Stimulated activated CD8-positive, alpha-beta memory T cell treated with anti-CD3 and anti-CD28 coated beads, Interleukin-12 subunit alpha, Interleukin-12 subunit beta, amount 100 ng/mL, for 4 hours (primary cell): ENCODE measurements around the gene CSF3.
"Not testable (repeated sequence)": the region's sequence is repeated elsewhere in the genome, so short reads cannot be mapped to it uniquely, and the experiment has no call there.

Experiments
- DNase-seq: peaks from one replicate; pipeline ENCODE4 v3.0.0-alpha.2; 2020; ENCODE audit warnings: low read depth

The CSF3 gene

GRCh38 chr17:39997543-39997942, 17.7 kb upstream of the CSF3 start:
- DNase-seq, result no peak

- no peak for DNase-seq
These were observed 16.2 kb upstream of the CSF3 start for GRCh38 chr17:39999067-39999466.

- no peak for DNase-seq
These were observed 15.1 kb upstream of the CSF3 start for GRCh38 chr17:40000161-40000560.

GRCh38 chr17:40001335-40001734, 13.9 kb upstream of the CSF3 start:
- DNase-seq, result not testable (repeated sequence)

- no peak for DNase-seq
These were observed 11.2 kb upstream of the CSF3 start for GRCh38 chr17:40004072-40004471.

- no peak for DNase-seq
These were observed 10.5 kb upstream of the CSF3 start for GRCh38 chr17:40004712-40005111.

GRCh38 chr17:40005520-40005919, 9.7 kb upstream of the CSF3 start:
- DNase-seq, result no peak

GRCh38 chr17:40010946-40011500, 4.2 kb upstream of the CSF3 start:
- not testable (repeated sequence) for DNase-seq

GRCh38 chr17:40012017-40012647, 3.1 kb upstream of the CSF3 start:
- DNase-seq, result not testable (repeated sequence)

GRCh38 chr17:40014375-40014980, 762 bp upstream of the CSF3 start:
- no peak for DNase-seq

GRCh38 chr17:40015998-40016985, 1.1 kb downstream of the CSF3 start:
- no peak for DNase-seq

- DNase-seq, result no peak
These were observed 2.3 kb downstream of the CSF3 start for GRCh38 chr17:40017422-40018080.

GRCh38 chr17:40018211-40019121, 3.2 kb downstream of the CSF3 start:
- DNase-seq, result no peak

GRCh38 chr17:40019140-40019991, 4.1 kb downstream of the CSF3 start:
- no peak for DNase-seq

GRCh38 chr17:40020146-40020545, 4.9 kb downstream of the CSF3 start:
- DNase-seq, result no peak

GRCh38 chr17:40021451-40021971, 6.3 kb downstream of the CSF3 start:
- DNase-seq, result no peak

GRCh38 chr17:40022497-40022896, 7.3 kb downstream of the CSF3 start:
- DNase-seq, result no peak

- no peak for DNase-seq
These were observed 7.8 kb downstream of the CSF3 start for GRCh38 chr17:40022961-40023541.

GRCh38 chr17:40023590-40024292, 8.5 kb downstream of the CSF3 start:
- no peak for DNase-seq
